CD4-positive, alpha-beta T cell treated with Interleukin-21 for 1 hour (primary cell): ENCODE data around the gene CTNNA1.

Experiments
- DNase-seq: peaks from one replicate; pipeline ENCODE4 v3.0.0-alpha.2; 2020

CTNNA1 gene

DNA sequence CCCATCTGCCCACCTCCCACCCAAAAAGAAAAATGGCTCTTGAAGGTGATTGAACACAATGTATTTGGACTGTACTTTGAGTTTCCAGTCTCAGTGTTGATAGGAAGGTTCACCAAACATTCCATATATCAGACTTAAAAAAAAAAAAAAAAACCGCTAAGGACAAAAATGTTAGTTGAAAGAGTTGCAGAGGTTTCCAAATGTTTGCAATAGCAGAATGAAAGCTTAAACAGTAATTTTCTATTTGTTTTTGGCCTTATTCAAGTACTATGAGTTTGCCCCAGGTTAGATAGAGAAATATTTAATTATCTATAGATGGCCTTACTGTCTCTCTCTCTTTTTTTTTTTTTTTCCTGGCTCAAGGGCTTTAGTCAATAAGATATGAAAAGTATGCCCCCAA, 115.8 kb downstream of the CTNNA1 start:
- no peak for DNase-seq

DNA sequence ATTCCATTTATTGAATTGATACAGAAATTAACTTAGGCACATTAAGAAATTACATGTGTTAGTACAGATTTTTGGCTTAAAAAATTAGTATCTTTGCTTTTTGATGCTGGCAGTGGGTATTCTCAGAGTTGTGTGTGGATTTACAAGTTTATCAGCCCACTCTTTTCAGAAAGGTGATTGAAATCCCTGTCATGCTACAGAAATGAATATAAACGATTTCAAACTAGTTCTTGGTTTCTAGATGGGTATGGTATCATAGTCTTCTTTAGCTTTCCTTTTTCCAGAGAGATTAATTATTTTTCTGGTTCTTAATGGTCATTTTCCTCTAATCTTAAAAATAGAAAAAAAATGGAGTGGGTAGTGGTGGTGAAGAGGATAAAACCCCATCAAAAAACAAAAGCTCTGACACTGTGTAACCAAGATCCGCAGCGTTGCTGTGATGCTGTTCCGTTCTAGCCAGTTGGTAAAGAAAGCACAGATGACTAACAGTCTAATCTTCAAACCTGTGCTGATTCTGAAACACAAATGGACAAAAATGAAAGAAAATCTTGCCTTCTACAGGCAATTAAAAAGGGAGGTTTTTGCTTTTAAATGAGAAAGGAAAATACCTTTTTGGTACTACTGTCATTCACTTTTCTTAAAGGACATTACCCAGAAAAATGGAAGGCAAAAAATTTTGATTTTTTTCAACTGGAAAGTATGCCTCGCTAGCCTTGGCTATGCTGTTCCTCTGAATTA, 116.7 kb downstream of the CTNNA1 start:
- DNase-seq: no peak

DNA sequence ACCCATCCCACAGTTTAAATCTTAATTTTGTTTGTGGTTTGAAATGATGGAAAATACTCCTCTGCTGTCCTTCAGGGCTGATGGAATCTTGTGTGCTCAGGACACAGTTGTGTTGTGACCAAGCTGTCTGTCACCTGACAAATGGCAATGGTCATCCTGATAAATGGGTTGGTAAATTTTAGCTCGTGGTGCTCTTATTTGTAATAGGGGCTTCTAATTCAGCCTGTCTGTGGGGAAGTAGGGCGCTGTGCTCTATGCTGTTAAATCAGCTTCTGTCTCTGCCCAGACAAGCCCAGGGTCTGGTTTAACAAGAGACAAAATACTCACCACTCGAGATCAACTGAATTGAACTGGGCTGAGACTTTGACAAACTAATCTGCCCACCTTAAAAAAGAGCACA, 117.4 kb downstream of the CTNNA1 start:
- no peak for DNase-seq

DNA sequence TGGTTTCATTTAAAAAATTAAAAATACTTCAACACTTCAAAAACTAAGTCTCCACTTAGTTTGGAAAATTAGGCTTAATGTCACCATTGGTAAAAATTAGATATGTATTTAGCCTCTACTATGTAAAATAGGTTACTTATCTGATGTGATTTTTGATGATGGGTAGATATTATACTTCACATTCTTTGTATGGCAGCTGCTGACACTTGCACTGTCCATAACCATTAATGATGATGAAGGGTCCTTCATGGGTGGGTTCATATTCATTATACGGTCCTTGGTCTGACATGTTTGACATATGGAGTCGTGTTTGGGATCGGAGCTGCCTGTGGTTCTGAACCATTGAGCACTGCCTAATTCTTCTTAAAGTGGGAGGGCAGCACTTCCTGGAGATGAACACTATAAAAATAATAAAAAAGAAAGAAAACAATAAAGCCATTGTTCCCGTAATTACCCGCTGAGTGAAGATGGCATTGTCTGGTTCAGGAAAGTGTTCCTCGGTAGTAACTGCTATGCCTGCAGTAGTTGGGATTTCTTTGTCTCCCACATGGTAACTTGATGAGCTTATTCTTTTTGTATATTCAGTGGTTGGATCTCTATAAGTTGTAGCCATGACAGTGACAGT, 119.7 kb downstream of the CTNNA1 start:
- no peak for DNase-seq

DNA sequence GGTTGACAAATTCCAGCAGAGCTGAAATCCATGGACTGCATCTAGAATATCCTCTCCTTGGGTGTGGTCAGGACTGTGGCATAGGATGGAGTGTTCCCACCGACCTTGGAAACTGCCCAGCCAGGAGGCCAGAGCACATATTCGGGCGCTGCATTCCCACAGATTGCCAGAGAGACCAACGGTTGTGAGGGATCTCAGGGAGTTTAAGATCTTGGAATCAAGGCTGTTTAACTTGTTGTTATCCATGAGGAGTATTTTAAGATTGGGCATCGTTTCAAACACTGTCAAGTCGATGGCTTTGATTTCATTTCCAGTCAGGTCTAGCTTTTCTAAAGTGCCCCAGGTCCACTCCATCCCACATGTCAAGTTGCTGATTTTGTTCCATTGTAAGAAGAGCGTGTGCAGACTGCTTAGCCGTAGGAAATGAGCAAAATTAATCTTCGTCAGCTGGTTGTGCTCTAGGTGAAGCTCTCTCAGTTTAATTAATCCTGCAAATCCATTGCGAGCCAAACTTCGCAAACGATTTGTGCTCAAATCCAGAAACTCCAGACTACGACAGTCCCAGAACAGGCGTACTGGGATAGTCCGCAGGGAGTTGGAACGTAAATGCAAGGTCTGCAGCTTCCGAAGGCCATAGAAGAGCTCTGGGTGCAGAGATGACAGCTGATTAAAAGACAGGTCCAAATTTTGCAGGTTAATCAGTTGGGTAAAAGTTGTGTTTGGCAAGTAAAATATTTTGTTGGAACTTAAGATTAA, 120.4 kb downstream of the CTNNA1 start:
- DNase-seq: no peak

DNA sequence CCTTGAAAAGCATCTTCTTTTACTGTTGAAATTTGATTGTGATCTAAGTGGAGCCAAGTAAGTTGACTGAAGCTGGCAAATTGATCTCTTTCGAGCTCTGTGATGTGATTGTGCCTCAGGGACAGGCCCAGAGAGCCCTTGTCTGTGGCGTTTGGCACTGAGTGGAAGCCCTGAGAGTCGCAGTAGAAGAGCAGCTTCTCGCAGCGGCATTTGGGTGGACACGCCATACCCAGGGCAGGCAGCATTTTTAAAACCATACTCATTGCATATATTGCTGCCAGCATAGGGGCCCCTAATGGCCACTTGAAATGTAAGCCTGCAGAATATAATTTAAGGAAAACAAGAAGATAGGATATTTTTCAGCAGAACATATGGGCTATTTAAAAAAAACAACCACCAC, 121.0 kb downstream of the CTNNA1 start:
- no peak for DNase-seq

DNA sequence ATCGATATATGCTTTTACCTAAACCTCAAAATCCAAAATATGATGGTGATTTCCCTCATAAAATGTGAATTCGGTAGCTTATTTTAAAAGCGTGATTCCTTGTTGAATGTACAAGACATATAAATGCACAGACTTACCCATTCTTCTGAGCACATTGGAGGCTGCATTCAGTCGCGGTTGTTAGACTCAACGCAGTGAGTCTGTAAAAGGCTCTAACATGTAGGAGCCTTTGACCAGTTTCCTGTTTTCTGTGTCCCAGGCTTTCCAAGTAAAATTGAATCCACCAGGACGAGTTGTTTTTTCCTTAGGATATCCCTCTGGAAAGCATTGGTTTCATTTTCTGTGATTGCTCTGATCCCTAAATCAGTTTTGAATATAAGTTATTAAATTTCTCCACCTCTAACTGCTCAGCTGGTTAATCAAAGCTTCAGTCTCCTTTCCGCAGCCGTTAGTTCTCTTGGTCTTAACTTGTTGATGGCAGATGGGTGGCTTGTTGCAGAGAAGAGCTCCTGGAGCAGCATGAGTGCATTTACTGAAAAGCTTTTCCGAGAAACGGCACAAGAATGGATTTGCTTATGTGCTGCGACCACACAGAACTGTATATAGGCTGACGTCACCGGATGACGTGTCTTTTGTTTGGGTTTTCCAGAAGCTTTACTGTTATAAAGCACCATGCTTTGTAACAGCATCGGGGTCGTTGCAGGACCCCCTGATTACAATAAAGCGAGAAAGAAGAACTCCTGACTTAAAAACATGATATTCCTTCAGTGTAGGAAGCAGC, 121.7 kb downstream of the CTNNA1 start, which contains the start of gene LRRTM2:
Gene LRRTM2, minus strand, starts transcription at position 565 of the 781 bp plus-strand sequence. Its CDS starts 424 bp downstream, at position 141.
- no peak for DNase-seq

DNA sequence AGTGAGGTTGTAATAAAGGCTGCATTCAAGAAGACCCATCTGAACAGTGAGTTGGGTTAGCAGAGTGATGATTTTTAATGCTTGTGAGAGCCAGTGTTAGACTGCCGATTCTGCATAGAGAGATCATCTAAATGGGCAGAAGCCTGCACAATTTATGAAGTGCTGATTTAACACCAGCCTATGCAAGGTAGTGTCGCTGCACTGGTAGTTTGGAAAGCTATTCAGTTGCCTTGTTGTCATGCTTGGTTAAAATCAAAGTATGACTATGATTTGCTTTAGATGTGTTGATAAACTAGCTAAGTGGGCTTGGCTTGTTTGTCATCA, 122.3 kb downstream of the CTNNA1 start:
- no peak for DNase-seq

DNA sequence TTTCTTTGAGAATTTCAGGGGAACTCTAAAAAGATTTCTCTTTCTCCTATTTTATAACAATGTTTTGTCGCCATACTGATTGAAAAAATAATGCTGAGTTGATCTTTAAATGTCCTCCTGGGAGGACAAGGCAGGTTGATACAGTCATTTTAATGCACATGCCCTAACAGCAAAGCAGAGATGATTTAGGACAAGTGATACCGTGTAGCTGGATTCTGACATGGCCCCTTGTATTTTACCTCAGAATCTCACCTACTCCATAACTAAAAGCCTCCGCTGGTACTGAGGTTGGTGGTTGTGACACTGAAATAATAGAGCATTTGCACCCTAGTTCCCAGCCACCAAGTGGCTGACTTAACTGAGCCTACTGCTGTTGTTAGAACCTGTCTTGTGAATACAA, 122.7 kb downstream of the CTNNA1 start:
- no peak for DNase-seq

DNA sequence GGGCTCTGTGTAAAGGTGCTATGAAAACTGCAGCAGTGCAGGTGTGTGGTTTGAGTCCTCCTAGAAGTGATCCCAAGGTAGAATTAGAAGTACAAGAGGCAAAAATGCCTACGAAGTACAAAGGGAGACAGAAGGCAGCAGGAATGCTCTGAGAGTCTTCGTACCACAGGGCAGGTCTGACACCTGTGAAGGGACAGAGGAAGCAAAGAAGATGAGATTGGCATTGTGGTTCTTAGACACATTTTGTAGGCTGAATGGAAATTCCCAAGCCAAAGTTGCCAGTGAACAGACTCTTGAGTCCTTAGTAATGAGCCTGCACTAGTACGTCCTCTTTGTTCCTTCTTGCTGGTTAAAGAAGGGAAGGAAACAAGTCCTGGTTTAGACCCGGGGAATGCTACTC, 123.6 kb downstream of the CTNNA1 start:
- no peak for DNase-seq

DNA sequence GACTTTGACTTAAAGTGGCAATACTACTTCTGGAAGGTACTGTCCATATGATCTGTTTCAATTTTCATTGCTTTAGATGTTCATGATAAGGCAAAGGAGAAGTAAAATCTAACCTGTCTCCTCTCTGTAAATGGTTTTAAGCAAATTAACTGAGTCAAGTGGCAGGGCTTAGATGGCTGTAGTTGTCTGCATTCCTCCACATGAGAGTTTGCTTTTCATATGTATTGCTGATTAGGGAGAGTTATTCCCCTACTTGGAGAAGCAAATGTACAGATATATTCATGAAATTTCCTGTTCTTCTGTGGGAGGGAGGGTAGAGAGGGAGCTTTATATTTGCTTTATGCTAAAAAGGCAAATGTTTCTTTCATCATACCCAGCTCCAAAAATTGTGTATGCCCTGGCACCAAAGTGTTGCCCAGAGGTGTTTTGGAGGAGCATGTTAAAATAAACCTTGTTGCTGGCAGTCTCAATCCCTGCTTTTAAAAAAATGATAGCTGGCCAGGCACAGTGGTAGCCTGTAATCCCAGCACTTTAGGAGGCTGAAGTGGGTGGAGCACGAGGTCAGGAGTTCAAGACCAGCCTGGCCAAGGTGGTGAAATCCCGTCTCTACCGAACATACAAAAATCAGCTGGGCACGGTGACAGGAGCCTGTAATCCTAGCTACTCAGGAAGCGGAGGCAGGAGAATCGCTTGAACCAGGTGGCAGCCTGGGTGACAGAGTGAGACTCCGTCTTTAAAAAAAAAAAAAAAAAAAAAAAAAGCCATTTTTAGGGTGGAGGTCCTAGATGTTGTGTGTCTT, 125.4 kb downstream of the CTNNA1 start:
- no peak for DNase-seq

DNA sequence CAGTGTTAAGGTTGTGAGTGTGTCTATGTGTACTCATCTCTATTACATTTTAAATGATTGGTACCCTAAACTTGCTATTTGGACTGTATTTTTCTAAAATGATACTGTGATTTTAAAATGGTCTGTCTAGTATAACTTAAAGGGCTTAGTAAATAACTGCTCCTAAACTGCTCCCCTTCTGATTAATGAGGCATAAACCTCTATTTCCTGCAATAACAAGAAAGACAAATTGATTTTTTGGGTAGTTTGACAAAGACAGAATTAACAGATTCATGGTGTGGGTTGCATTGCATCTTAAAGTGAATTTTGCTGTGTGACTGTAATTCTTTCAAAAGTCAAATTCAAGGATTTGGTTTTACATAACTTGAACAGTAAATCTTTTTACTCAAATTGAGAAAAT, 130.0 kb downstream of the CTNNA1 start:
- DNase-seq: no peak

DNA sequence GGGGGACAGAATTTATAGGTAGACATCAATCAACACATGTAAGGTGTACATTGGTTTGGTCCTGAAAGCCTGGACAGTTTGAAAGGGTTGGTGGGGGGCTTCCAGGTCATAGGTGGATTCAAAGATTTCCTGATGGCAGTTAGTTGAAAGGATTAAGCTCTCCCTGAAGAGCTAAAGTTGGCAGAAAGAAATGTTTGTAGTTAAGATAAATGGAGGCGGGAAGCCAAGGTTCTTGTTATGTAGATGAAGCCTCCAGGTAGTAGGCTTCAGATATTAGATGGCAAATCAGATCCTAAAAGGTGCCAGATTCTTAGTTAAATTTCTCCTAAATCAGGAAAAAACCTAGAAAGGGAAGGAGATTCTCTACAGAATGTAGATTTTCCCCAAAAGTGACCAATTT, 130.9 kb downstream of the CTNNA1 start:
- DNase-seq: no peak

DNA sequence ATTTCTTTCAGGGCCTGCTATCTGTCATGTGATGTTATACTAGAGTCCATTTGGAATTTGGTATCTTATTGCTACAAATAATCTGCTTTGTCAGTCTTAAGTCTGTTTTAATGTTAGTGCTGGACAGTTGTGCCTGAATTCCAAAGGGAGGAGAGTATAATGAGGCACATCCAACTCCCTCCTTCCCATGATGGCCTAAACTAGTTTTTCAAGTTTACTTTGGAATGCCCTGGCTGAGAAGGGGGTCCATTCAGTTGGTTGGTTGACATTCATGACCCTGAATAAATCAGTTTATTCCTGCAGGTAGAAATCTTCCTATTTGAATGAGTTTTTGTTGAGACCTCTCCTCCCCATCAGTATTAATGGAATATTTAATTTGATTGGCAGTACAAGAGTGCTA, 131.3 kb downstream of the CTNNA1 start:
- DNase-seq: no peak

DNA sequence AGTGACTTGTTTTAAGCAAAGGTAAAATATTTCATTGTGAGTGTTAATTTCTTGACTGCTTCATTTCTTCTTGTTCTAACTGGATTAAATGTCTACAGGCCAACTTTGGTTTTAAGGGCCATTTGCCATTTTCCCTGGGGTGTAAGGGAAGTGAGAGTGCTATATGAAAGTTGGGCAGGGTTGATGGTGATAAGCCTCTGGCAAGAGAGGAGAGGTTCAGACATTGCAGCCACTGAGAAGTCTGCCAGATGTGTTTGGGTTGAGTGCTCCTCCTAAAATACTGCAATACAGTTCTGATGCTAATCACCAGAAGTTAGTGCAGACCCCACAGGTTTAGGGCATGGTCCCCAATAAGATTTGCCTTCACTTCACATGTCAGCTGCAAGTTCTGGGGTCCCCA, 136.8 kb downstream of the CTNNA1 start:
- no peak for DNase-seq

DNA sequence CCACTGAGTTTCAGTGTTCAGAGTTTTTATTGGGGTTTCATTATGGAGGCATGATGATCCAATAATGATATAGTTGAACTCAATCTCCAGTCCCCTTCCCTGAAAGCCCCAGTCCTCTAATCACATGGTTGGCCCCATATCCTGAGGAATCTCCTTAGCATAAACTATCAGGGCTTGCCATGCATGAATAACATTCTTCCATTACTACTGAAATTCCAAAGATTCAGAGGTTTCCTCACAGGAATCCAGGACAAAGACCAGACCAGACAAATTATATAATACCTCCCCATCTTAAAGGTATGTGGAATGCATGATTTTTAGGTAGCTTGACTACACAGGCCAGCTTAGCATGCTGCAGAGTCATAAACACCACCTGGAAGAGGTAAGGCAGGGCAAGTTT, 137.4 kb downstream of the CTNNA1 start:
- no peak for DNase-seq

DNA sequence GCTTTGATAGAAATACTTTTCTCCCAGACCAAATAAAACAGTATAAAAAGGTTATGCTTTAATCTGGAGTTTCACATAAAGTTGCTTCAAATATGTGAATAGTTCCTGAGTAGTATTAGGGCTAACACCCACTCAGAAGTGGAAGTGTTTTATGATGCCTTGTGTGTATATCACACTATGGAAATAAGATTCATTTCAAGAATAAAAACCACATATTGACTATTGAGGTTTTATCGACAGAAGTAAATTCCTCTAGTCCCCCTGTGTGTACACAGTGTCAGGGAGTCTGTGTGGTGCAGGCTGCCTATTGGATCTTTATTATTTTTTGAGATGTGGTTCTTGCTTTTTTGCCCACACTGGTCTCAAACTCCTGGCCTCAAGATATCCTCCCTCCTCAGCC, 142.7 kb downstream of the CTNNA1 start:
- DNase-seq: no peak

DNA sequence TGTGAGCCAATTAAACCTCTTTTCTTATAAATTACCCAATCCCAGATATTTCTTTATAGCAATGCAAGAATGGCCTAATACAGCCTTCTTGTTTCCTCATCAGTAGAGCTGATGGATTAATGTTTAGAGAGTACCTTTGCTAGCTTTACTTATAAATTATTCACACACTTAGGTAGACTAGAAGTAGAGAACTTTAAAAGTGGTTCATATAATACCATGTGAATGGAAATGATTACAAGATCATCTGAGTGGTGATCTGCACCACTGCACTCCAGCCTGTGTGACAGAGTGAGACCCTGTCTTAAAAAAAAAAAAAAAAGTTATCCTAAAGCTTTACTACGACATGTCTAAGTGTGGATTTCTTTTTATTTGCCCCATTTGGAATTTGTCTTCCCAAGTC, 145.1 kb downstream of the CTNNA1 start:
- DNase-seq: no peak

DNA sequence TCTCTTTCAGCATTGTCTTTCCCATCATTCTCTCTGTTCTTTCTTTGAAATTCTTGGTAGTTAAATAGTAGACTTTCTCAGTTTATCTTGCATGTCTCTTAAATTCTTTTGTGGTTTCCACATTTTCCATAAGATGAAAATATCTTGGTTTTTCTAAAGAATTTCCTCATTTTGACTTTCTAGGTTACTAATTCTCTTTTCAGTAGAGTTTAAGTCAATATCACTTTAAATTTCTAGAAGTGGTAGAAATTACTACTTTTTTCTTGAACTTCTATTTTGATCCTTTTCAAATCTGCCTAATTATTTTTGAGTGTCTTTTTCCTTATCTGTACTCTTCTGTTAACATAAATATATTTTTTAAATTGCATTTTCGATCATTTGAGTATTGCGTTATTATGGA, 145.5 kb downstream of the CTNNA1 start:
- DNase-seq: no peak

DNA sequence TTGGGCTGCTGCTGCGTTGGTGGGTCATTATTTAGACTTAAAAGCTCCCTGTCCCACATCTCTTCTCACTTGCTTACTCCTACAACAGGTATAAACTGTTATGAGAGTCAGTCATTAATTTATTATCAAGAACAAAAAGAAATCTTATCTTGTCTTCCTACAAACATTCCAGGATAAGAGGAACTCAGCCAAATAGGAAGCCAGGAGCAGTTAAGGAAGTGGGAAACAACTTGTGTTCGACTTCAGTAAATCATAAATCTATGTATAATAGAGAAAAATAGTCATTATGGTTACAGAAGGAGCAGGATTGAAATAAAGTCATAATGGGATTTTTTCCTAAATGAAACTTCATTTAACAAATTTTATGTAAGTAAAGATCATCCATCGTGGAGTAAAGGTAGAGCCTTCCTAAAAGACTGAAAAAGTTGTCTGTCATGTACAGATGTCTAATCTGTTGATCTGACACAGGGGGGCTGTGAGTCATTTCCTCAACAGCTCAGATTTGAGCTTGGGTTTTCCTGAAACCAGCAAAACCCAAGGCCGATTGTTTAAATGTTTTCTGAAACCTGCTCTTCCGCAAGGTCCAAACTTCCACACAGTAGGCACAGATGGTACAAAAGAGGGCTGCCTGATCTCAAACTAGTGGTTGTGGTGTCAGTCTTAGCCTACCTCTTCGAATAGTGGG, 147.2 kb downstream of the CTNNA1 start:
- no peak for DNase-seq

DNA sequence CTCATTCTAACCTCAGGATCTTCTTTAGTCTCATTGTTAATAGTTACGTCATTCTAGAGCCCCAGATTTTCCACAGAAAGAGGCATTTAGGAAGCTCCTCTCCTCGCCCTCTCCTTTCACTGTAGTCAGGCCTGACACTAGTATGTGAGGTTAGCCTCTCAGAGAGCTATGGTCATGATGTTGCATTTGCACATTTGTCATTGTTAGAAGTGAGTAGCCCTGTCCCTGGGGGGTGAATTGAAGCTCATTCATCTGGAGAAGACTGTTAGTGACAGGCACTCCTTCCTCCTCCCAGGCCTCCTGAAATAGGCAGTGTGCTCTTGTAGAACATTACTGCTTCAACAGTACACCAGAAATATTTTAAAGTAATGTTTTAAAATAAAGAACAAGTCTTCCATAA, 148.5 kb downstream of the CTNNA1 start:
- DNase-seq: no peak
